A673 (cell line): ENCODE measurements around the gene UVRAG. TPM values are rescaled to one million over a fixed set of nuclear protein-coding genes. Genes with fewer than 3 reads are reported as not detected.

Experiments
- BruUV-seq: library from RNA; stranded (reverse); fragments of 400-500 nt; replicated peaks from 2 replicates; lab custom pipeline; 2021; lab: Mats Ljungman, UMichigan
- CTCF ChIA-PET: fragments of 300-600 bp; sonication (Branson Sonifier 250); formaldehyde crosslinking; loops from one replicate; lab custom pipeline; 2022; ENCODE audit warnings: antibody characterized with exemption; lab: Charles Lee
- POLR2A ChIA-PET: fragments of 300-600 bp; sonication (Branson Sonifier 250); formaldehyde crosslinking; loops from one replicate; lab custom pipeline; 2022; ENCODE audit warnings: antibody characterized with exemption; ENCODE audit not compliant: low non-redundant PET; lab: Charles Lee
- DNase-seq: peaks from one replicate; pipeline ENCODE4 v3.0.0-alpha.2; 2015; ENCODE audit warnings: low spot score
- H3K27ac ChIP-seq: fragments of 200-600 bp; sonication (generic); 2 replicates; pipeline ENCODE4 v1.5.1; 2016; ENCODE audit warnings: mixed run types, low read depth, mild to moderate bottlenecking, mixed read lengths, antibody characterized with exemption, low read length; ENCODE audit not compliant: poor library complexity, severe bottlenecking
- H3K27me3 ChIP-seq: fragments of 200-600 bp; sonication (generic); replicated peaks from 2 replicates; pipeline ENCODE4 v1.6.1; 2017; ENCODE audit warnings: mixed run types, low read depth, mild to moderate bottlenecking, mixed read lengths, antibody characterized with exemption, low read length; ENCODE audit not compliant: insufficient read depth, poor library complexity
- H3K36me3 ChIP-seq: fragments of 200-600 bp; sonication (generic); 2 replicates; pipeline ENCODE4 v1.6.1; 2016; ENCODE audit warnings: mixed run types, mild to moderate bottlenecking, mixed read lengths, antibody characterized with exemption, low read length; ENCODE audit not compliant: insufficient read depth, poor library complexity, severe bottlenecking
- H3K4me1 ChIP-seq: fragments of 200-600 bp; sonication (generic); 2 replicates; pipeline ENCODE4 v1.6.1; 2017; ENCODE audit warnings: mixed run types, mild to moderate bottlenecking, mixed read lengths, antibody characterized with exemption, low read length; ENCODE audit not compliant: insufficient read depth, poor library complexity, severe bottlenecking
- H3K4me3 ChIP-seq: fragments of 200-600 bp; sonication (generic); 2 replicates; pipeline ENCODE4 v1.5.1; 2016; ENCODE audit warnings: low read depth, mixed run types, mild to moderate bottlenecking, mixed read lengths, low read length; ENCODE audit not compliant: poor library complexity, severe bottlenecking
- H3K9me3 ChIP-seq: fragments of 200-600 bp; sonication (generic); 2 replicates; pipeline ENCODE4 v1.6.1; 2016; ENCODE audit warnings: mixed run types, low read depth, mild to moderate bottlenecking, mixed read lengths, antibody characterized with exemption, low read length; ENCODE audit not compliant: poor library complexity, severe bottlenecking
- CTCF ChIP-seq: fragments of 300-800, 200-600 bp; sonication (generic); conservative IDR thresholded peaks from 2 replicates; pipeline ENCODE4 v1.5.1; 2017; ENCODE audit warnings: low read depth, mild to moderate bottlenecking, antibody characterized with exemption, low read length, moderate library complexity, mixed read lengths
- EZH2 ChIP-seq: fragments of 200-600 bp; sonication (generic); IDR thresholded peaks from 2 replicates; pipeline ENCODE4 v1.6.1; 2017; ENCODE audit warnings: borderline replicate concordance, low read depth, mild to moderate bottlenecking, mixed read lengths, antibody characterized with exemption, low read length; ENCODE audit not compliant: poor library complexity, severe bottlenecking
- intact Hi-C: fragments of 100-400 bp; cut with micrococcal nuclease; formaldehyde crosslinking; loops from one replicate; pipeline ENCODE4 v1.10.0; 2022; ENCODE audit not compliant: unreplicated experiment
- total RNA-seq: library from RNA; stranded (reverse); gene quantifications from 2 replicates; pipeline ENCODE4 v1.2.3, GENCODE V29; 2021

The UVRAG gene
- total RNA-seq, 1 experiment from 2014 or later, result 21.1 TPM

- intact Hi-C loops, result no loop called here
- DNase-seq, result no peak
- POLR2A ChIA-PET, result no interaction called here
- Histone ChIP-seq H3K4me3 (no peak overlapping the region), H3K36me3 (no peaks in the 10 kb centered on the region), H3K9me3 (no peaks in the 10 kb centered on the region), H3K27ac (no peak overlapping the region), H3K4me1 (peaks cover 17% of the 10 kb centered on the region), H3K27me3 (no peaks in the 10 kb centered on the region)
- no peak for TF ChIP-seq CTCF
- TF ChIP-seq EZH2, result no peak
- no TSS peak for BruUV-seq
- CTCF ChIA-PET, result no interaction called here
Observed at GRCh38 chr11:75907906-75908527, 93.0 kb downstream of the UVRAG start.

DNA sequence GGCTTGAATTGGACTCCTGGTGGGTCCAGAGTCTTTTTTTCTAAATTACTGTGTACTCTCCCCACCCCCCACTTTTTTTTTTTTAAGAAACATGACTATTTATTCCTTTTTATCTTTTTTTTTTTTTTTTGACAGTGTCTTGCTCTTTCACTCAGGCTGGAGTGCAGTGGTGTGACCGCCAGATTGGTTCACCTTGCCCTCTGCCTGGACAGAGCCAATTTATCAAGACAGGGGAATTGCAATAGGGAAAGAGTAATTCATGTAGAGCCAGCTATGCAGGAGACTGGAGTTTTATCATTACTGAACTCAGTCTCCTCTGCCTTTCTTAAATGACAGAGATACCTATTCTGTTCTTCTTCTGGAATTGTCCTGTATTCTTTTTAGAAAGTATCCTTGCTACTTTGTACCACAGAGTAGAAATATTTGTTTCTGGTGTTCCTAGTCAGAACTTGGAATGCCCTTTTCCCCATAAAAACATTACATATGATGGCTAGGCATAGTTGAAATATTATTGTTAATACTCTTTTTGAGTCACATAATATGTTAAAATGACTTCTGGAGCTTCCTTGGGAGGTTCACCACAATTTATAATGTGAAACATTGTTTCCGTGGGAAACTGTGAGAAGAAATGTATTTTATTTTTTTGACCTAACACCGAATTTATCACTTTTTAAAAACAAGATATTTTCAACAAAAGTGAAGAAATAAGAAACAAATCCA lies 95.6 kb downstream of the UVRAG start:
- Histone ChIP-seq H3K4me3 (no peak overlapping the region), H3K27ac (no peak overlapping the region), H3K36me3 (no peaks in the 10 kb centered on the region), H3K4me1 (no peaks in the 10 kb centered on the region), H3K27me3 (no peaks in the 10 kb centered on the region), H3K9me3 (no peaks in the 10 kb centered on the region)
- no peak for DNase-seq
- CTCF ChIA-PET, result interaction anchor here (1.3 kb wide), 1 partner anchor 241 kb away, joined by 9 read pairs; no protein-coding TSS in a partner anchor
- intact Hi-C loops, result no loop called here
- BruUV-seq, result no TSS peak
- POLR2A ChIA-PET, result no interaction called here
- TF ChIP-seq EZH2 (no peak), CTCF (no peak)

- DNase-seq, result no peak
- H3K27me3 ChIP-seq, result no peaks in the 10 kb centered on the region
- TF ChIP-seq CTCF (no peak), EZH2 (no peak)
- no peak overlapping the region for H3K27ac ChIP-seq
- BruUV-seq, result no TSS peak
- intact Hi-C loops, result no loop called here
- no peaks in the 10 kb centered on the region for H3K9me3 ChIP-seq
- no peaks in the 10 kb centered on the region for H3K4me1 ChIP-seq
- no peak overlapping the region for H3K4me3 ChIP-seq
- no peaks in the 10 kb centered on the region for H3K36me3 ChIP-seq
- CTCF ChIA-PET, result no interaction called here
- POLR2A ChIA-PET, result no interaction called here
Observed at GRCh38 chr11:75911459-75911858, 96.4 kb downstream of the UVRAG start.
